Measurements from ENCODE around the gene LXN.

- no peak for TF ChIP-seq CTCF (conservative IDR thresholded peaks at IDR 0.05 in 1 of 2, IDR thresholded peaks at IDR 0.05 in 1 of 2; ENCODE audit: extremely low read depth in 1 of 2, insufficient read depth in 1 of 2, low read depth in 1 of 2, low read length in 2 of 2)
- no peak for TF ChIP-seq EZH2 (IDR thresholded peaks at IDR 0.05; ENCODE audit: borderline replicate concordance, low read length)
These were observed 30.4 kb downstream of the LXN start for GRCh38 chr3:158642005-158642404.
